Subcutaneous adipose tissue (tissue), 4 donors: ENCODE results near the gene RAB3IP. TPM values are rescaled to one million over a fixed set of nuclear protein-coding genes. Genes with fewer than 3 reads are reported as not detected.

Source experiments
- CTCF ChIP-seq: fragments of 450-650 bp; IDR thresholded peaks from one replicate; pipeline ENCODE4 v1.5.1; 2016; ENCODE audit warnings: low read depth, mild to moderate bottlenecking, control low read depth, antibody characterized with exemption, moderate library complexity
- total RNA-seq, 4 donors: library from RNA; depleted of rRNA; stranded (reverse); fragments of >200 nt; gene quantifications; one replicate each; pipeline ENCODE4 v1.1.0, GENCODE V29; 2016

Gene RAB3IP
- total RNA-seq, 4 donors from 2014 or later = 7.5 to 24.6 (median 12.0) TPM

DNA sequence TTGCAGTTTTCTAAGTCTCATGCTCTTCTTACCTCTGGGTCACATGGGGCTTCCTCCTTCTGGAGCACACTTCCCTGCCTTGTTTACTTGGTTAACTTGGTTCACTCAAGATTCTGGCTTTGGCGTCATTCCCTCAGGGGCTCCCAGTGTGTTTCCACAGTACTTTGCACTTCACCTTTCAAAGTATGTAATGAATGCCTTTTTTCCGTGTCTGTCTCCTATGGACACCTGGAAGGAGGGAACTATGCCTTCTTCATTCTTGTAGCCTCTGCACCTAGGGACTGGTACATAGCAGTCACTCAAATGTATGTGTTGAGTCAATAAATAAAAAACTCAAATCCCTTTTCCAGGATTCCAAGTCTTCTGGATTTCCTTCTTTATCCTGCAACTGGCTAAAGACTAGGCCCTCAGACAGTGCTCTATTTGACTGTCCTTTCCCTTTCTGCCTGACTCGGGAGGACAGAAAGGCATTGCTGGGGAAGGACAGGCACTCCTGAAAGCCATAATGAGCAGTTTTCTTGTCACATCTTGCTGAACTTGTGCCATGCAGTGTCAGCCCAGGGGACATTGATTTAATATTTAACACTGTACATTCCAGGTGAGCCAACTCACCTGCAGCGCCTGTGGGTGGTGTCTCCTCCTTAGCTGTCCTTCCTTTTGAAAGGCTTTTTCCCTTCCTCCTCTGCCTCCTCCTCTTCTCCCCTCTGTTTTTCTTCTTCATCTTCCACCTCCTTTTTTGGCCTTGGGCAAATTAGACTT is 99.2 kb downstream of the RAB3IP start:
- TF ChIP-seq CTCF = no peak

- no peak for TF ChIP-seq CTCF
Observed at GRCh38 chr12:69840727-69841126, 102.1 kb downstream of the RAB3IP start.

GRCh38 chr12:69843608-69844007 is 104.9 kb downstream of the RAB3IP start:
- no peak for TF ChIP-seq CTCF

- TF ChIP-seq CTCF = no peak
Observed at GRCh38 chr12:69844416-69844815, 105.8 kb downstream of the RAB3IP start.

GRCh38 chr12:69844836-69845235 is 106.2 kb downstream of the RAB3IP start:
- TF ChIP-seq CTCF = no peak

DNA sequence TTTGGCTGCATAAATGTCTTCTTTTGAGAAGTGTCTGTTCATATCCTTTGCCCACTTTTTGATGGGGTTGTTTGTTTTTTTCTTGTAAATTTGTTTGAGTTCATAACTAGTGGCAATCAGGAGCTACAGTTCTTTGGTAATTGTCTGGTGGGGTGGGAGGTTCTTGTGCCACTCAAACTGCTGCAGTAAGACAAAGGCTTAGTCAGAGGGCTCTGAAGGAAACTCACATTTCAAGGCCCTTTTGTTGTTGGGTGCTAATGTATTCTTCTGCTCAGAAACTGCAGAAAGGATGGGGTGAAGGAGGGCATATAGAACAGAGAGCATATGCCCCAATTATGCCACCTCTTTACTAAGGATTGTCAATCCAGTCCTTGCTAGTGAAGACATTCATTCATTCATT is 108.3 kb downstream of the RAB3IP start:
- no peak for TF ChIP-seq CTCF

GRCh38 chr12:69851976-69852375 is 113.3 kb downstream of the RAB3IP start:
- no peak for TF ChIP-seq CTCF
